Measurements from ENCODE around the gene RBM22.

Gene RBM22

GRCh38 chr5:150649108-150650020 lies 51.5 kb downstream of the RBM22 start:
- Histone ChIP-seq H3K27me3 (ENCODE audit: insufficient read depth, low read length) (no peaks in the 10 kb centered on the region), H3K9me3 (ENCODE audit: insufficient read depth, low read depth, low read length) (no peaks in the 10 kb centered on the region), H3K9ac (ENCODE audit: low read depth, low read length) (no peak overlapping the region), H3K4me3 (ENCODE audit: low read length) (no peak overlapping the region), H3K27ac (ENCODE audit: low read length) (no peak overlapping the region), H3K4me1 (ENCODE audit: insufficient read depth, low read length) (peaks cover 12% of the 10 kb centered on the region; the same call in 1 of the 2 replicates), H3K36me3 (ENCODE audit: insufficient read depth, low read depth, low read length) (no peaks in the 10 kb centered on the region)

- Histone ChIP-seq H3K9me3 (ENCODE audit: insufficient read depth, low read depth, low read length) (no peaks in the 10 kb centered on the region), H3K27ac (ENCODE audit: low read length) (no peak overlapping the region), H3K4me3 (ENCODE audit: low read length) (no peak overlapping the region), H3K9ac (ENCODE audit: low read depth, low read length) (no peak overlapping the region), H3K4me1 (ENCODE audit: insufficient read depth, low read length) (peaks cover 15% of the 10 kb centered on the region), H3K36me3 (ENCODE audit: insufficient read depth, low read depth, low read length) (no peaks in the 10 kb centered on the region), H3K27me3 (ENCODE audit: insufficient read depth, low read length) (no peaks in the 10 kb centered on the region)
These were observed 52.4 kb downstream of the RBM22 start for GRCh38 chr5:150648294-150649107.

DNA sequence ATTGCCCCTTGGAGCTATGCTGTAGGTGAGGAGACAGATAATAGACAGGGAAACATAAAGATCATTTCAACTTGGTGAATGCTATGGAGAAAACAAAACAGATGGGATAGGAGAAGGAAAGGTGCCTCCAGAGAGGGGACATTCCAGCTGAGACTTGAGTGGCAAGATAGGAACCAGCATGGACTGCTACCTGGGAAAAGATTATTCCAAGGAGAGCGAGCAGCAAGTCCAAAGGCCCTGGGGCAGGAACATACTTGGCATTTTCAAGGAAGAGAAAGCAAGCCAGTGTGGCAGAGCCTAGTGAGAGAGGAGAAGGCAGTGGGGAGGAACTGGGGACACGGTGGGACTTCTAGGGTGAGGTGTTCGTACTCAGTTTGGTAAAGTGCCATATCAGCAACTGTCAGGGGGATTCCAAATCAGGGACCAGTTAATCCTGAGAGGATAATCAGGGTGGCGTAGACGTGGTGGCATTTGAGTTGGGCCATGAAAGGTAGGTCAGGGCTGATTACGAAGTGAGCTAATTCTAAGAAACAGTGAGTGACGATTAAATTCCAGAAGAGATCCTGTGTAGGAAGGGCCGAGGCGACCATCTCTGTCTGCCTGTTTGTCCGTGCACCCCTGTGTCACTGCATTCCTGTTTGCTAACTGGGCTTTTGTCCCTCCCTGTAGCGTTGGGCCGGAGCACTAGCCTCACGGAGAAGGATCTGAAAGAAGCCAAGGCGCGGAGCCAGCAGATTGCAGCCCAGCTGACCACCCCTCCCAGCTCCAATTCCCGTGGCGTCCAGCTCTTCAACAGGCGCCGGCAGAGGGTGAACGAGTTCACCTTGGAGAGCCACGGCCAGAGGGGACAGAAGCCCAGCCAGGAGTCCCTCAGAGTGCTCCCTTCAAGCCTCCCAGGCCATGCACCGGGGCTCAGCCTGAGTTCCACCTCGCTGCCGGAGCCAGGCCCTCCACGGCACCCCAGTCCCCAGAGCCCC lies 53.3 kb downstream of the RBM22 start:
- no peaks in the 10 kb centered on the region for H3K27me3 ChIP-seq (ENCODE audit: insufficient read depth, low read length)
- H3K9me3 ChIP-seq (ENCODE audit: insufficient read depth, low read depth, low read length) = no peaks in the 10 kb centered on the region
- peaks cover 15% of the 10 kb centered on the region for H3K4me1 ChIP-seq (ENCODE audit: insufficient read depth, low read length)
- no peaks in the 10 kb centered on the region for H3K36me3 ChIP-seq (ENCODE audit: insufficient read depth, low read depth, low read length)
- no peak overlapping the region for H3K9ac ChIP-seq (ENCODE audit: low read depth, low read length)
- no peak overlapping the region for H3K27ac ChIP-seq (ENCODE audit: low read length)
- no peak overlapping the region for H3K4me3 ChIP-seq (ENCODE audit: low read length)

DNA sequence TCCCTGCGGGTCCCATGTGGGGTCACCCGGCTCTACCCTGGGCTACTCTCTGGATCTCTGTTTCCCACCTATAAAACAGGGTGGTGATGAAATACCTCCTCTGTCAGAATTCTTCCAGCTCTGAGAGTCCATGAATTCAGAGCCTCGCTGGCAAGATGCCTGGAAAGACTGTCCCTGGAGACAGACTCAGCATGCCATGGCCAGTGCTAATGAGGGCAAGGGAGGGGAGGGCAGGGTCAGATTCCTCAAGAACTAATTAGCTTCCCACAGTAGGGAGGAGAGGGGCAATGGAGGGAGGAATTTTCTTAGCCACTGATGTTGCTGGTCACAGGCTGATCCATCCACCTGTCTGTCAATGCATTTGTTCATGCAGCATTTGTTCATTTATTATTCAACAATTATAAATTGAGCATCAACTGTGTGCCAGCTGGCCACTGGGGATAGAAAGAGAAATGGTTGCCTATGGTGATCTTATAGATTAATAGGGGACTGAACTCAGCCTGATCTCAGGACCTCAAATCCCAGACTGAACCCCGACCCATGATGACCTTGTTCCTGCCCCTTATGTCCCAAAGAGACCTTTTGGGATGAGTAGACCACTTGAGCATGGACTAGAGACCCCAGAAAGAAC lies 55.7 kb downstream of the RBM22 start:
- Histone ChIP-seq H3K27ac (ENCODE audit: low read length) (no peak overlapping the region), H3K4me3 (ENCODE audit: low read length) (no peak overlapping the region), H3K9ac (ENCODE audit: low read depth, low read length) (no peak overlapping the region; the same call in 1 of the 2 replicates), H3K27me3 (ENCODE audit: insufficient read depth, low read length) (no peaks in the 10 kb centered on the region), H3K9me3 (ENCODE audit: insufficient read depth, low read depth, low read length) (no peaks in the 10 kb centered on the region), H3K36me3 (ENCODE audit: insufficient read depth, low read depth, low read length) (no peaks in the 10 kb centered on the region), H3K4me1 (ENCODE audit: insufficient read depth, low read length) (peaks cover 14% of the 10 kb centered on the region)

DNA sequence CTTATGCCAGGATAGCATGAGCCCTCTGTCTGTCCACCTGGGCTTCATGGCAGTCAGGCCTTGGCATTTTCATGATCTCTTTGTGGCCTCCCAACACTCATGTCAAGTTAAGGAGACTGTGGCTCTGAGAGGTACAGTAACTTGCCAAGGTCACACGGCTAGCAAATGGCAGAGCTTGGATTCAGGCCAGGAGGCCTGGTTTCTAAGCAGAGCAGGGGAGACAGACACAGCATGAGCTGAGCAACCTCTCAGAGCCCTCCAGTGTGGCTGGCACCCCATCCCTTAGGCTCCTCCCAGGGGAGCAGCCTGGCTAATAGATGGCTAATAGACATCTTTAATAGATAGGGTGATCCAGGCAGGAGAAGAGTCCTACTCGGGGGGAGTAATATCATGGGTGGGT lies 56.3 kb downstream of the RBM22 start:
- no peaks in the 10 kb centered on the region for H3K27me3 ChIP-seq (ENCODE audit: insufficient read depth, low read length)
- H3K4me3 ChIP-seq (ENCODE audit: low read length) = no peak overlapping the region
- no peak overlapping the region for H3K9ac ChIP-seq (ENCODE audit: low read depth, low read length)
- H3K27ac ChIP-seq (ENCODE audit: low read length) = no peak overlapping the region
- H3K9me3 ChIP-seq (ENCODE audit: insufficient read depth, low read depth, low read length) = no peaks in the 10 kb centered on the region
- peaks cover 14% of the 10 kb centered on the region for H3K4me1 ChIP-seq (ENCODE audit: insufficient read depth, low read length)
- H3K36me3 ChIP-seq (ENCODE audit: insufficient read depth, low read depth, low read length) = no peaks in the 10 kb centered on the region

- Histone ChIP-seq H3K27ac (ENCODE audit: low read length) (no peak overlapping the region), H3K36me3 (ENCODE audit: insufficient read depth, low read depth, low read length) (no peaks in the 10 kb centered on the region), H3K9ac (ENCODE audit: low read depth, low read length) (no peak overlapping the region), H3K4me1 (ENCODE audit: insufficient read depth, low read length) (peaks cover 14% of the 10 kb centered on the region), H3K4me3 (ENCODE audit: low read length) (no peak overlapping the region), H3K9me3 (ENCODE audit: insufficient read depth, low read depth, low read length) (no peaks in the 10 kb centered on the region), H3K27me3 (ENCODE audit: insufficient read depth, low read length) (no peaks in the 10 kb centered on the region)
These were observed 56.8 kb downstream of the RBM22 start for GRCh38 chr5:150644058-150644457.

GRCh38 chr5:150642991-150643710 lies 57.7 kb downstream of the RBM22 start:
- Histone ChIP-seq H3K9me3 (ENCODE audit: insufficient read depth, low read depth, low read length) (no peaks in the 10 kb centered on the region), H3K27me3 (ENCODE audit: insufficient read depth, low read length) (no peaks in the 10 kb centered on the region), H3K27ac (ENCODE audit: low read length) (no peak overlapping the region), H3K36me3 (ENCODE audit: insufficient read depth, low read depth, low read length) (no peaks in the 10 kb centered on the region), H3K4me1 (ENCODE audit: insufficient read depth, low read length) (peaks cover 17% of the 10 kb centered on the region), H3K9ac (ENCODE audit: low read depth, low read length) (no peak overlapping the region), H3K4me3 (ENCODE audit: low read length) (no peak overlapping the region)

GRCh38 chr5:150642567-150642927 lies 58.3 kb downstream of the RBM22 start:
- H3K36me3 ChIP-seq (ENCODE audit: insufficient read depth, low read depth, low read length) = no peaks in the 10 kb centered on the region
- no peak overlapping the region for H3K9ac ChIP-seq (ENCODE audit: low read depth, low read length)
- H3K9me3 ChIP-seq (ENCODE audit: insufficient read depth, low read depth, low read length) = no peaks in the 10 kb centered on the region
- no peak overlapping the region for H3K27ac ChIP-seq (ENCODE audit: low read length)
- H3K4me3 ChIP-seq (ENCODE audit: low read length) = no peak overlapping the region
- peaks cover 17% of the 10 kb centered on the region for H3K4me1 ChIP-seq (ENCODE audit: insufficient read depth, low read length)
- no peaks in the 10 kb centered on the region for H3K27me3 ChIP-seq (ENCODE audit: insufficient read depth, low read length)

GRCh38 chr5:150641824-150642566 lies 58.9 kb downstream of the RBM22 start:
- Histone ChIP-seq H3K4me3 (ENCODE audit: low read length) (no peak overlapping the region), H3K36me3 (ENCODE audit: insufficient read depth, low read depth, low read length) (no peaks in the 10 kb centered on the region), H3K27me3 (ENCODE audit: insufficient read depth, low read length) (no peaks in the 10 kb centered on the region), H3K4me1 (ENCODE audit: insufficient read depth, low read length) (peaks cover 17% of the 10 kb centered on the region), H3K27ac (ENCODE audit: low read length) (no peak overlapping the region), H3K9me3 (ENCODE audit: insufficient read depth, low read depth, low read length) (no peaks in the 10 kb centered on the region), H3K9ac (ENCODE audit: low read depth, low read length) (no peak overlapping the region)

DNA sequence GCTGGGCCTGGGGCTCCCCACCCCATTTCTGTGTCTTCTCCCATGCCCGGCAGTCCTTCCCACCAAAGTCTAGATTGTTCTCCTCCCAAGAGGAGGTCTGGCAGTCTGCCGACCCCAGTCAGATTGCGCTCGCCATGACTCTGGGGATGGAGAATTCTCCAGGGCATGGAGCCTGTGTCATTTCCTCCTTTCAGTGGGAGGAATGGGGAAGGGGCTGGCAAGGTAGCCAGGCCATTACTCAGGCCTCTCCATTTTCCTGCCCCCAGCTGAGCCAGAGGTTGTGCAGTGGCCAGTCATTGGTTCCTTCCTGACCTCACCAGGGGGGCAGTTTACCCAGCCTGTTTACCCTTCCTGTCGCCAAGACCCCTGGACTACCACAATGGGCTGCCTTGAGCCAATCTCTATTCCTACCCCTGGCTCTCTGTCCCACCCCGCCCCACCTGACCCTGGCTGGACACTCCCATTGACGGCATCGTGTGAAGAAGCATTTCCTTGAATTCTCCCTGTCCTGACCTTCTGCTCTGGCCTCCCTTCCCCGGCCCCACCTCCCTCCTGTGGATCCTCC lies 59.8 kb downstream of the RBM22 start:
- H3K36me3 ChIP-seq (ENCODE audit: insufficient read depth, low read depth, low read length) = no peaks in the 10 kb centered on the region
- H3K4me1 ChIP-seq (ENCODE audit: insufficient read depth, low read length) = peaks cover 17% of the 10 kb centered on the region
- H3K9ac ChIP-seq (ENCODE audit: low read depth, low read length) = no peak overlapping the region
- no peaks in the 10 kb centered on the region for H3K9me3 ChIP-seq (ENCODE audit: insufficient read depth, low read depth, low read length)
- no peak overlapping the region for H3K27ac ChIP-seq (ENCODE audit: low read length)
- H3K4me3 ChIP-seq (ENCODE audit: low read length) = no peak overlapping the region
- H3K27me3 ChIP-seq (ENCODE audit: insufficient read depth, low read length) = no peaks in the 10 kb centered on the region

Data from iPS-20b (cell line).